ENCODE data around the gene TCAIM.

DNA sequence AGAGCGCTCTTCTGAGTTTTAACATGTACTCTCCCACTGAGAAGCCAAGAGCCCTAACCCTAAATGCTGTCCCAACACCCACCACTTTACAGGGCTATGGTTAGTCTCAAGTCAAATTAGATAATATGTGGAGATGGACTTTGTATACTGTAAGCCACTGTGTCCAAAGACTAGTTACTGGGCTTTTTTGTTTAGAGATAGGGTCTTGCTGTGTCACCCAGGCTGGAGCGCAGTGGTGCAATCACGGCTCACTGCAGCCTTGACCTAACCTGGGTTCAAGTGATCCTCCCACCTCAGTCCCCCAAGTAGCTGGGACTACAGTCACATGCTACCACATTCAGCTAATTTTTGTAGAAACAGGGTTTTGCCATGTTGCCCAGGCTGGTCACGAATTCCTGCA lies 115.7 kb downstream of the TCAIM start:
- TF ChIP-seq SIN3A (IDR thresholded peaks at IDR 0.05; ENCODE audit: low read depth): no peak
- no peak for TF ChIP-seq POLR2A (IDR thresholded peaks at IDR 0.05; ENCODE audit: borderline replicate concordance, extremely low read depth, insufficient read depth, insufficient read length)
- no peak for TF ChIP-seq EZH2phosphoT487 (IDR thresholded peaks at IDR 0.05; ENCODE audit: borderline replicate concordance)
- TF ChIP-seq JUND (IDR thresholded peaks at IDR 0.05): no peak

All from HCT116 (cell line).